Measurements from ENCODE around the gene G6PC3.

DNA sequence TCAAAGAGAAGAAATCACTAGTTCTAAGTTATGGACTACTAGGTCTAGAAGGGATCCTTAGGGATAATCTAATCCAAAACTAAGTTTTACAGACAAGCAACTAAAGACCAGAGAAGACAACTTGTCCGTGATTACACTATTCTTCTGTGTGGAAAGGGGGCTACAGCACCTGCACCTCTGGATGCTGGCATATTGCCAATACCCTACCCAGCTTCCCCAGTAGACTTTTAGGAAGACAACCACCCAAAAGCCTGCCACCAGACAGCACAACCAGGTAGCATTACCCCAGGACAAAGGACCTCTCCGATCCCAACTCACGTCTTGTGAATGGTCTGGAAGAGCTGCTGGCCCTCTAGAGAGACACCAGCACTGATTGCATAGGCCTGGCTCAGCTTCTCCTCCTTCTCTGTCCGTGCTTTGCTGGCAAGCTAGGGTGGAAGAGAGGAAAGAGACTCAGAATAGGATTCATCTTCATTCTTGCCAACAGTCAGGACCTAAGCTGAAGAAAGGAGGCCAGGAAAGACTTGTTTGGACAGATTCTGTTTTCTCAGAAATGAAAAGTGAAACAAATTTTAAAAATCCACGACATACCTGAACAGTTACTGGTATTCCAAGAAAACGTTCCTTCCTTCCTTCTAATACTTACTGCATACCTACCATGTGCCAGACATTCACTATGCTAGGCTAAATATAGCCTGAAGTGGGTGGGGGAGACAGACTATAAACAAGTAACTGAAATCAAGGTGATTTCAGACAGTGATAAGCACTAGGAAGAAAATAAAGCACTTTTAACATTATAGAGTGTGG lies 30.5 kb upstream of the G6PC3 start:
- TF ChIP-seq, protein P1, sequence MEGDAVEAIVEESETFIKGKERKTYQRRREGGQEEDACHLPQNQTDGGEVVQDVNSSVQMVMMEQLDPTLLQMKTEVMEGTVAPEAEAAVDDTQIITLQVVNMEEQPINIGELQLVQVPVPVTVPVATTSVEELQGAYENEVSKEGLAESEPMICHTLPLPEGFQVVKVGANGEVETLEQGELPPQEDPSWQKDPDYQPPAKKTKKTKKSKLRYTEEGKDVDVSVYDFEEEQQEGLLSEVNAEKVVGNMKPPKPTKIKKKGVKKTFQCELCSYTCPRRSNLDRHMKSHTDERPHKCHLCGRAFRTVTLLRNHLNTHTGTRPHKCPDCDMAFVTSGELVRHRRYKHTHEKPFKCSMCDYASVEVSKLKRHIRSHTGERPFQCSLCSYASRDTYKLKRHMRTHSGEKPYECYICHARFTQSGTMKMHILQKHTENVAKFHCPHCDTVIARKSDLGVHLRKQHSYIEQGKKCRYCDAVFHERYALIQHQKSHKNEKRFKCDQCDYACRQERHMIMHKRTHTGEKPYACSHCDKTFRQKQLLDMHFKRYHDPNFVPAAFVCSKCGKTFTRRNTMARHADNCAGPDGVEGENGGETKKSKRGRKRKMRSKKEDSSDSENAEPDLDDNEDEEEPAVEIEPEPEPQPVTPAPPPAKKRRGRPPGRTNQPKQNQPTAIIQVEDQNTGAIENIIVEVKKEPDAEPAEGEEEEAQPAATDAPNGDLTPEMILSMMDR (IDR thresholded peaks at IDR 0.05) = no peak
- TF ChIP-seq EP300 (IDR thresholded peaks at IDR 0.05) (no peak), POLR2A (IDR thresholded peaks at IDR 0.05) (no peak)

Measured in ovary (tissue), 3 donors.